GM12891 (cell line): ENCODE results near the gene RAP1GAP.

Experiments
- POLR2A ChIP-seq: IDR thresholded peaks from 2 replicates; pipeline ENCODE4 v1.6.1; 2011; ENCODE audit warnings: low read depth, low read length, control low read depth
- POLR2AphosphoS5 ChIP-seq: IDR thresholded peaks from 2 replicates; pipeline ENCODE4 v1.6.1; 2011; ENCODE audit warnings: low read depth, low read length, control low read depth
- POU2F2 ChIP-seq: IDR thresholded peaks from 2 replicates; pipeline ENCODE4 v1.6.1; 2011; ENCODE audit warnings: low read depth, mild to moderate bottlenecking, control low read depth, low read length, moderate library complexity
- TAF1 ChIP-seq: IDR thresholded peaks from 2 replicates; pipeline ENCODE4 v1.6.1; 2011; ENCODE audit warnings: low read depth, low read length, control low read depth

DNA sequence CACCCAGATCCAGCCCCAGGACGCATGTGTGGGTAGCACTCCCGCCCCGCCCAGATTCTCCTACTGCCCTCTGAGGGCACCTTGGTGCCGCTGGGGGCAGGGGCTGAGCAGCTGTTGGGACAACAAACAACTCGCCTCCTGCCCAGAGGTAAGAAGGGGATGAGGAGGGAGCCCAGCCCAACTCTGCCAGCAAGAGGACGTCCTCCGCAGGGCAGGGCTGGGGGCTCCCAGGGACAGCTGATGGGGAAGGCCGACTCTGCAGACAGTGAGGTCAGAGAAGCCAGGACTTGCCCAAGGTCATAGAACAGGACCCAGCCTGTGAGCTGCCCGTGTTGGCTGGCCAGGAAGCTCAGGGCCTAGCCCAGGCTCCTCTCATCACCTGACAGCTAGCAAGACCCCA, 18.8 kb downstream of the RAP1GAP start:
- TF ChIP-seq POLR2A (no peak), TAF1 (no peak), POLR2AphosphoS5 (no peak), POU2F2 (no peak)
